Keratinocyte (primary cell): ENCODE results near the gene MLLT3. TPM values are rescaled to one million over a fixed set of nuclear protein-coding genes. Genes with fewer than 3 reads are reported as not detected.

Experiments used
- DNase-seq: peaks from one replicate; pipeline ENCODE4 v3.0.0-alpha.2; 2011; ENCODE audit warnings: low read depth, missing footprints, low spot score
- FAIRE-seq: peaks from 2 replicates; lab custom pipeline; 2011; peaks lifted over from hg19 to GRCh38; lab: Jason Lieb, UNC
- H2AFZ ChIP-seq: 2 replicates; pipeline ENCODE4 v1.6.0; 2012; ENCODE audit warnings: low read length, control low read depth, inconsistent platforms; ENCODE audit not compliant: control insufficient read depth
- H3K27ac ChIP-seq: 2 replicates; pipeline ENCODE4 v1.5.1; 2011; ENCODE audit warnings: low read length; ENCODE audit not compliant: control insufficient read depth, insufficient read depth
- H3K27me3 ChIP-seq: 3 replicates; pipeline ENCODE4 v1.6.0; 2011; ENCODE audit warnings: low read length; ENCODE audit not compliant: control insufficient read depth, insufficient read depth; ENCODE audit errors: extremely low read depth
- H3K36me3 ChIP-seq, 2 experiments: 2 replicates in 1 of 2; 3 replicates in 1 of 2; pipeline ENCODE4 v1.5.1; 2011; ENCODE audit warnings: low read length in 2 of 2, mild to moderate bottlenecking in 1 of 2; ENCODE audit not compliant: control insufficient read depth in 2 of 2, insufficient read depth in 2 of 2; ENCODE audit errors: extremely low read depth in 1 of 2
- H3K4me1 ChIP-seq: 3 replicates; pipeline ENCODE4 v1.5.1; 2011; ENCODE audit warnings: low read length; ENCODE audit not compliant: control insufficient read depth, insufficient read depth; ENCODE audit errors: extremely low read depth
- H3K4me2 ChIP-seq: 3 replicates; pipeline ENCODE4 v1.6.0; 2011; ENCODE audit warnings: low read depth, low read length; ENCODE audit not compliant: control insufficient read depth, insufficient read depth; ENCODE audit errors: extremely low read depth
- H3K4me3 ChIP-seq, 3 experiments: fragments of 200-600 bp in 1 of 3; sonication (generic) in 1 of 3; 2 replicates in 2 of 3; 3 replicates in 1 of 3; pipeline ENCODE4 v1.5.1; 2011 to 2016; ENCODE audit warnings: low read length in 3 of 3, mild to moderate bottlenecking in 3 of 3, control low read depth in 2 of 3, inconsistent platforms in 1 of 3, low read depth in 1 of 3, mixed read lengths in 1 of 3, mixed run types in 1 of 3, moderate library complexity in 1 of 3; ENCODE audit not compliant: control insufficient read depth in 2 of 3, insufficient read depth in 2 of 3; ENCODE audit errors: extremely low read depth in 1 of 3
- H3K79me2 ChIP-seq: 2 replicates; pipeline ENCODE4 v1.6.0; 2012; ENCODE audit warnings: low read length; ENCODE audit not compliant: control insufficient read depth, insufficient read depth
- H3K9ac ChIP-seq: 3 replicates; pipeline ENCODE4 v1.6.0; 2011; ENCODE audit warnings: low read length; ENCODE audit not compliant: control insufficient read depth, insufficient read depth; ENCODE audit errors: extremely low read depth
- H3K9me1 ChIP-seq: 3 replicates; pipeline ENCODE4 v1.6.0; 2011; ENCODE audit warnings: low read length; ENCODE audit not compliant: control insufficient read depth, insufficient read depth; ENCODE audit errors: extremely low read depth
- H3K9me3 ChIP-seq: 2 replicates; pipeline ENCODE4 v1.5.1; 2012; ENCODE audit warnings: low read depth, low read length; ENCODE audit not compliant: control insufficient read depth
- H4K20me1 ChIP-seq: 3 replicates; pipeline ENCODE4 v1.6.0; 2011; ENCODE audit warnings: low read length; ENCODE audit not compliant: control insufficient read depth, insufficient read depth; ENCODE audit errors: extremely low read depth
- EZH2 ChIP-seq: IDR thresholded peaks from one replicate; pipeline ENCODE4 v1.6.1; 2012; ENCODE audit warnings: inconsistent platforms, mild to moderate bottlenecking, low read length, moderate library complexity
- dilution Hi-C: fragments of 300-500 bp; cut with MboI; formaldehyde crosslinking; loops from one replicate; pipeline ENCODE4 v1.7.0; 2020; ENCODE audit warnings: low sequenced_read_pairs; ENCODE audit not compliant: extremely low pct_ligation_motif_present
- polyA plus RNA-seq, 5 experiments: library from polyadenylated mRNA; depleted of rRNA in 3 of 5; stranded (reverse) in 3 of 5; stranded (forward) in 1 of 5; unstranded in 1 of 5; fragments of >200 nt; gene quantifications; 1 replicate in 1 of 5; 2 replicates in 3 of 5; 3 replicates in 1 of 5; pipeline versions ENCODE4 v1.2.1 to v1.2.3, GENCODE V29; 2011 to 2012; ENCODE audit warnings: missing spikeins in 2 of 5, low read depth in 1 of 5, low replicate concordance in 1 of 5
- TF ChIP-seq, protein P1 (sequence below), 3 experiments: IDR thresholded peaks in 1 of 3; conservative IDR thresholded peaks in 1 of 3; optimal IDR thresholded peaks in 1 of 3; 2 replicates in 2 of 3; 3 replicates in 1 of 3; pipeline versions ENCODE3 to v1.5.1; 2011; ENCODE audit warnings: low read length in 3 of 3, mild to moderate bottlenecking in 3 of 3, moderate library complexity in 2 of 3, control low read depth in 1 of 3, inconsistent platforms in 1 of 3; ENCODE audit not compliant: insufficient read depth in 2 of 3; ENCODE audit errors: extremely low read depth in 1 of 3

The MLLT3 gene
- polyA plus RNA-seq, 1 donor (not counting 4 experiments of a cell fraction or from before 2014, with no cell fraction given), result 17.0 TPM

DNA sequence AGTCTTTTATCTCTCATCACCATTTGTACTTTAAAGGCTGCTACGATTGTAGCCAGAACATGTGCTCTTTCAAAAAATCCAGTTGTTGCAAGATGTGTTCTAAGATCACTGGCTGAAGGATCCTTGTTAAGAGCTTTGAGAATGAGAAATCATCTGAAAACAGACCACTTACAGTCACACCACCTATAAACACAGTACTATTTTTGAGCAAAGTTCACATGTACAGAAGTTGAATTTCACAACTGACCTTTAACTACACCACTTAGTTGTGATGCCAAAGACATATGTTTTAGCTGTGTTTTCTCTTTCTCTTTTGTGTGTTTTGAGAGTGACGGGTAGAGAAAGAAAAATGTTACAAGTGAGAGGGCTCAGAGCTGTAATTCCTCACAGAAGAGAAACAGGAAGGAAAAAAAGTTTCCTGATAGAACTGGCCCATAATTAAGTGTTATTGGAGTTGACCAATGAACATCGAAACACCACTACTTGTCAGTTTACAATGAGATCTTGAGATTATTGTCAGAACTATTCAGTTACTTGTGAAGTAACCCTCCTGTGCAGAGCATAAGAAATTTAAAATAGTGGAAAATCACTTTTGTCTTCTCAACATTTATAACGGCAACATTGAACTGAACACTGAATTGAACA lies 245.4 kb downstream of the MLLT3 start:
- Histone ChIP-seq H3K4me1 (no peaks in the 10 kb centered on the region), H3K27me3 (no peaks in the 10 kb centered on the region), H3K4me3 (no peak overlapping the region), H2AFZ (no peak overlapping the region), H4K20me1 (no peaks in the 10 kb centered on the region), H3K79me2 (no peaks in the 10 kb centered on the region), H3K9me3 (no peaks in the 10 kb centered on the region), H3K27ac (no peak overlapping the region), H3K9ac (no peak overlapping the region), H3K4me2 (no peak overlapping the region), H3K36me3 (no peaks in the 10 kb centered on the region), H3K9me1 (no peaks in the 10 kb centered on the region)
- no peak for FAIRE-seq
- TF ChIP-seq EZH2, result no peak
- TF ChIP-seq, protein P1, sequence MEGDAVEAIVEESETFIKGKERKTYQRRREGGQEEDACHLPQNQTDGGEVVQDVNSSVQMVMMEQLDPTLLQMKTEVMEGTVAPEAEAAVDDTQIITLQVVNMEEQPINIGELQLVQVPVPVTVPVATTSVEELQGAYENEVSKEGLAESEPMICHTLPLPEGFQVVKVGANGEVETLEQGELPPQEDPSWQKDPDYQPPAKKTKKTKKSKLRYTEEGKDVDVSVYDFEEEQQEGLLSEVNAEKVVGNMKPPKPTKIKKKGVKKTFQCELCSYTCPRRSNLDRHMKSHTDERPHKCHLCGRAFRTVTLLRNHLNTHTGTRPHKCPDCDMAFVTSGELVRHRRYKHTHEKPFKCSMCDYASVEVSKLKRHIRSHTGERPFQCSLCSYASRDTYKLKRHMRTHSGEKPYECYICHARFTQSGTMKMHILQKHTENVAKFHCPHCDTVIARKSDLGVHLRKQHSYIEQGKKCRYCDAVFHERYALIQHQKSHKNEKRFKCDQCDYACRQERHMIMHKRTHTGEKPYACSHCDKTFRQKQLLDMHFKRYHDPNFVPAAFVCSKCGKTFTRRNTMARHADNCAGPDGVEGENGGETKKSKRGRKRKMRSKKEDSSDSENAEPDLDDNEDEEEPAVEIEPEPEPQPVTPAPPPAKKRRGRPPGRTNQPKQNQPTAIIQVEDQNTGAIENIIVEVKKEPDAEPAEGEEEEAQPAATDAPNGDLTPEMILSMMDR (optimal IDR thresholded peaks at IDR 0.05 in 1 of 3, IDR thresholded peaks at IDR 0.05 in 1 of 3, conservative IDR thresholded peaks at IDR 0.05 in 1 of 3; ENCODE audit: extremely low read depth in 1 of 3, insufficient read depth in 2 of 3, low read length in 3 of 3), result no peak
- dilution Hi-C loops, result no loop called here
- no peak for DNase-seq

DNA sequence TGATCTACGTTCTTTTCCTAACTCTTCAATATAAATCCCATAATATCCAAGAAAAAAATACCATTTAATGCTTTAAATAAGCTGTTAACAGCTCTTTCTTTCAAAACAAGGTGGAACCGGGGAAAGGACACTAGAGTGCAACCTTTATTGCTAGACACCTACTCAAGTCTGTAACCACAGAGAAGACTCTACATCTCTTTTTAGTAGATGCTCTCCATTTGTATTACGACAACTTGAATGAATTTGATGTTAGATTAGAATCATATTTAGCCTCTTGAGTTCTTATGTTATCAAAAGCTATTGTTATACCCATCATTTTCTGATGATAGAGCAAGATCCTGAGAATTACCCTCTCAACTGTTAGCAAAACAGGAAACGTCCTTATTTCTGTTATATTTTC lies 246.3 kb downstream of the MLLT3 start:
- FAIRE-seq (no peak), DNase-seq (no peak)
- Histone ChIP-seq H3K27ac (no peak overlapping the region), H3K9ac (no peak overlapping the region), H3K9me3 (no peaks in the 10 kb centered on the region), H4K20me1 (no peaks in the 10 kb centered on the region), H3K4me1 (no peaks in the 10 kb centered on the region), H3K27me3 (no peaks in the 10 kb centered on the region), H3K79me2 (no peaks in the 10 kb centered on the region), H3K4me3 (no peak overlapping the region), H3K36me3 (no peaks in the 10 kb centered on the region), H3K9me1 (no peaks in the 10 kb centered on the region), H3K4me2 (no peak overlapping the region), H2AFZ (no peak overlapping the region)
- TF ChIP-seq EZH2, result no peak
- TF ChIP-seq, protein P1 (optimal IDR thresholded peaks at IDR 0.05 in 1 of 3, IDR thresholded peaks at IDR 0.05 in 1 of 3, conservative IDR thresholded peaks at IDR 0.05 in 1 of 3; ENCODE audit: extremely low read depth in 1 of 3, insufficient read depth in 2 of 3, low read length in 3 of 3), result no peak
- dilution Hi-C loops, result no loop called here
